OCI-LY7 (cell line): ENCODE measurements around the gene GNAO1. TPM values are rescaled to one million over a fixed set of nuclear protein-coding genes. Genes with fewer than 3 reads are reported as not detected.
A peak's percentile ranks its signal among the peaks of the same experiment; 100 is the strongest.

Experiments
- BruUV-seq: library from RNA; stranded (reverse); fragments of 400-500 nt; replicated peaks from 2 replicates; lab custom pipeline; 2021; lab: Mats Ljungman, UMichigan
- CTCF ChIA-PET: fragments of 300-600 bp; sonication (Branson Sonifier 250); formaldehyde crosslinking; loops from one replicate; lab custom pipeline; 2022; ENCODE audit warnings: antibody characterized with exemption; ENCODE audit not compliant: unreplicated experiment; lab: Charles Lee
- POLR2A ChIA-PET: fragments of 300-600 bp; sonication (Branson Sonifier 250); formaldehyde crosslinking; loops from one replicate; lab custom pipeline; 2022; ENCODE audit warnings: antibody characterized with exemption; lab: Charles Lee
- DNase-seq: peaks from one replicate; pipeline ENCODE4 v3.0.0-alpha.2; 2015; ENCODE audit warnings: low spot score
- H2AFZ ChIP-seq: fragments of 200-600 bp; sonication (generic), shearing (Covaris generic); 2 replicates; pipeline ENCODE4 v1.6.1; 2014; ENCODE audit warnings: mild to moderate bottlenecking, antibody characterized with exemption, low read length, moderate library complexity
- H3K27ac ChIP-seq: fragments of 200-600 bp; sonication (generic); 2 replicates; pipeline ENCODE4 v1.5.1; 2014; ENCODE audit warnings: mixed run types, low read depth, mild to moderate bottlenecking, moderate library complexity, low read length, inconsistent platforms; ENCODE audit not compliant: poor library complexity, severe bottlenecking
- H3K36me3 ChIP-seq: fragments of 200-600 bp; sonication (generic); 2 replicates; pipeline ENCODE4 v1.6.1; 2014; ENCODE audit warnings: mild to moderate bottlenecking, antibody characterized with exemption, low read length, moderate library complexity, mixed read lengths; ENCODE audit not compliant: insufficient read depth
- H3K4me1 ChIP-seq: fragments of 200-600 bp; sonication (generic); 2 replicates; pipeline ENCODE4 v1.5.1; 2014; ENCODE audit warnings: mild to moderate bottlenecking, low read length; ENCODE audit not compliant: insufficient read depth, poor library complexity, severe bottlenecking
- H3K4me2 ChIP-seq: fragments of 200-600 bp; sonication (generic); 2 replicates; pipeline ENCODE4 v1.6.1; 2014; ENCODE audit warnings: mild to moderate bottlenecking, low read length
- H3K4me3 ChIP-seq: fragments of 200-600 bp; sonication (generic); 2 replicates; pipeline ENCODE4 v1.5.1; 2014; ENCODE audit warnings: mild to moderate bottlenecking, low read depth, low read length; ENCODE audit not compliant: poor library complexity, severe bottlenecking
- H3K79me2 ChIP-seq: fragments of 200-600 bp; sonication (generic); 2 replicates; pipeline ENCODE4 v1.6.1; 2016; ENCODE audit warnings: low read depth, mild to moderate bottlenecking, low read length, moderate library complexity, mixed read lengths; ENCODE audit not compliant: insufficient read depth
- H3K9me2 ChIP-seq: fragments of 200-600 bp; sonication (generic); 2 replicates; pipeline ENCODE4 v1.6.1; 2016; ENCODE audit warnings: mild to moderate bottlenecking, low read length, mixed read lengths; ENCODE audit not compliant: insufficient read depth
- H3K9me3 ChIP-seq: fragments of 200-600 bp; sonication (generic); 2 replicates; pipeline ENCODE4 v1.6.1; 2014; ENCODE audit warnings: mild to moderate bottlenecking, mixed run types, low read length, mixed read lengths
- H4K20me1 ChIP-seq: fragments of 200-600 bp; sonication (generic); 2 replicates; pipeline ENCODE4 v1.6.1; 2014; ENCODE audit warnings: mild to moderate bottlenecking, antibody characterized with exemption, low read length, moderate library complexity, mixed read lengths; ENCODE audit not compliant: insufficient read depth
- EZH2phosphoT487 ChIP-seq: fragments of 200-600 bp; sonication (generic); IDR thresholded peaks from 2 replicates; pipeline ENCODE4 v1.6.1; 2018; ENCODE audit warnings: low read depth, borderline replicate concordance, mild to moderate bottlenecking, mixed run types, antibody characterized with exemption, low read length, moderate library complexity, mixed read lengths
- intact Hi-C: fragments of 100-400 bp; cut with micrococcal nuclease; formaldehyde crosslinking; loops from one replicate; pipeline ENCODE4 v1.10.0; 2022; ENCODE audit not compliant: unreplicated experiment
- total RNA-seq, 2 experiments: library from RNA; depleted of rRNA in 1 of 2; stranded (reverse); fragments of >200 nt in 1 of 2; shearing (Covaris generic) in 1 of 2; gene quantifications; 2 replicates each; pipeline ENCODE4 v1.2.3, GENCODE V29; 2014 to 2022
- TF ChIP-seq, protein P1 (sequence below): fragments of 200-600 bp; sonication (generic); conservative IDR thresholded peaks from 2 replicates; pipeline ENCODE4 v1.5.1; 2014; ENCODE audit warnings: mild to moderate bottlenecking, antibody characterized with exemption, low read length, moderate library complexity, mixed read lengths

Gene GNAO1
- total RNA-seq, 2 experiments from 2014 or later = not detected

DNA sequence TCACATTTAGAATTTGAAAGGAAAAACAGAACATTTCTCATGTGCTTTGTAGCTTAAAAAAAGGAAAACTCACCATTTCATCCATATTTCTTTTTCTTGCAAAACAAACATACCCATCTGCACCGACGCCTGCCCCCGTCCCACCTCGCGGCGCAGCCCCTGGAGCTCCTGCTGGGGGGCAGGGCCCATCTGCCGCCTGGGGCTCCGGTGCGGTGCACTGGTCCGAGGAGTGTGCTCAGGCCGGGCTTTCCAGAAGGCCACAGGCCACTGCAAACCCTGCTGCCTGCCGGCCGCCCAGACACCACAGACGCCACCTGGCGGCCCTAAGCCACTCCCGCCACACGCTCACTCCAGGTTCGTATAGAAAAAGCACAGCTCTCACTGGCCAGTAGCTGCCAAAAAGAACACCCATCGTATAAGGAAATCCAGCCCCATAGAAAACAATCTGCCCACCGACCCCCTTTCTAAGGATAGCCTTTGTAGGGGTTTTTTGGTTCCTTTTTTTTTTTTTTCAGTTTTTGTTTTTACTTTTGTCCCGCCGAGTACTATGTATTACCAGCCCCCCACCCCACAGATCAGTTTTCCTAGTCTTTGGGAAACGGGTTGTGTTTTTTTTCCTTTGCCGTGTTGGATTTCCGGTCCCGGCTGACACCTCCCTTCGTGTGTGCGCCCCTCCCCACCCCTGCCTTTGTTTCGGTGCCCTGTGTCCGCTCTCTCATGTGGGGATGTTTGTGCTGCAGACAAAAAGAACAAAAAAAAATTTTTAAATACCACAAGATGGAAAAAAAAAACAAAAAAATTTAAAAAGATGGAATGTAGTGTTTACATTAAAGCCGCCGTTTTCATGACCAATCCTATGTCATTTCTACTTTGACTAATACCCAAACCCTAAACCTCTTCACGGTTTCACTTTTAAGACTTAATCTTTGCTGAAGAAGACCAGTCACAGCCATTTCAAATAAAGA is 165.3 kb downstream of the GNAO1 start:
- DNase-seq = peak; percentile 81
- ChIA-PET CTCF (interaction anchor here (0.6 to 1.3 kb wide), 4 partner anchors 25 to 346 kb away, joined by 3 read pairs; no protein-coding TSS in a partner anchor), POLR2A (no interaction called here)
- TF ChIP-seq, protein P1, sequence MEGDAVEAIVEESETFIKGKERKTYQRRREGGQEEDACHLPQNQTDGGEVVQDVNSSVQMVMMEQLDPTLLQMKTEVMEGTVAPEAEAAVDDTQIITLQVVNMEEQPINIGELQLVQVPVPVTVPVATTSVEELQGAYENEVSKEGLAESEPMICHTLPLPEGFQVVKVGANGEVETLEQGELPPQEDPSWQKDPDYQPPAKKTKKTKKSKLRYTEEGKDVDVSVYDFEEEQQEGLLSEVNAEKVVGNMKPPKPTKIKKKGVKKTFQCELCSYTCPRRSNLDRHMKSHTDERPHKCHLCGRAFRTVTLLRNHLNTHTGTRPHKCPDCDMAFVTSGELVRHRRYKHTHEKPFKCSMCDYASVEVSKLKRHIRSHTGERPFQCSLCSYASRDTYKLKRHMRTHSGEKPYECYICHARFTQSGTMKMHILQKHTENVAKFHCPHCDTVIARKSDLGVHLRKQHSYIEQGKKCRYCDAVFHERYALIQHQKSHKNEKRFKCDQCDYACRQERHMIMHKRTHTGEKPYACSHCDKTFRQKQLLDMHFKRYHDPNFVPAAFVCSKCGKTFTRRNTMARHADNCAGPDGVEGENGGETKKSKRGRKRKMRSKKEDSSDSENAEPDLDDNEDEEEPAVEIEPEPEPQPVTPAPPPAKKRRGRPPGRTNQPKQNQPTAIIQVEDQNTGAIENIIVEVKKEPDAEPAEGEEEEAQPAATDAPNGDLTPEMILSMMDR = peak; percentile 89
- TF ChIP-seq EZH2phosphoT487 = no peak
- BruUV-seq = no TSS peak
- Histone ChIP-seq H4K20me1 (no peaks in the 10 kb centered on the region), H3K4me1 (peaks cover 11% of the 10 kb centered on the region), H2AFZ (peak overlapping the region; percentile 37; the same call in 1 of the 2 replicates), H3K36me3 (peaks cover 6% of the 10 kb centered on the region; the same call in 1 of the 2 replicates), H3K4me2 (peak overlapping the region; percentile 74), H3K27ac (no peak overlapping the region), H3K9me3 (no peaks in the 10 kb centered on the region), H3K79me2 (no peaks in the 10 kb centered on the region), H3K4me3 (peak overlapping the region; percentile 46), H3K9me2 (no peaks in the 10 kb centered on the region)
- intact Hi-C loops = loop anchor here (1.0 kb wide), 1 partner anchor 346 kb away; no protein-coding TSS in a partner anchor

DNA sequence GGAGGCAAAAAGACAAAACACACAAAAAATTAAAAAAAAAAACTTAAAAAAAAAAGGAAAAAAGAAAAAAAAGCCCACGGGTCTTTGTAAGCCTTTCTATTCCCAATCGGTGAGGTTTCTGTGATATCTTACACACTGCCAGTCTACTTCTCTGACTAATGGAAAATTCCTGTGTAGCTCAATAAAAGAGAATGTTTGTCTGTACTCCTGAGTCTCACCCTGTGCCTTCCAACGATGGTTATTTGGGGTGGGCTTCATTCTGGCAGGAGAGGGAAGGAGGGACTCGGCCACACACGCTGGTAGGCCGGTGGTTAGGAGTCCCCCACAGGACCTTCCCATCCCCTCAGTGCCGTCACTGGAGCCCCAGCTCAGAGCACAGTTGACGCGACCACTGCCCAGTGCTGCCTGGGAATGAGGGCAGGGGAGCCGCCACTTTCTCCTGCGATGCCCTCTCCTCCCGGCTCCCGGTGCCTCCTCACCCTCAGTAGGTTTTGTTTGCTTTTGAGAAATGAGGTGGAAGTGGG is 166.0 kb downstream of the GNAO1 start:
- H3K79me2 ChIP-seq = no peaks in the 10 kb centered on the region
- peak overlapping the region; percentile 74 for H3K4me2 ChIP-seq
- no peak overlapping the region for H3K27ac ChIP-seq
- H2AFZ ChIP-seq = no peak overlapping the region; the same call in 1 of the 2 replicates
- peak overlapping the region; percentile 46 for H3K4me3 ChIP-seq
- peaks cover 10% of the 10 kb centered on the region; the same call in 1 of the 2 replicates for H3K36me3 ChIP-seq
- TF ChIP-seq, protein P1 = no peak
- no peak for TF ChIP-seq EZH2phosphoT487
- ChIA-PET CTCF (interaction anchor here (1.3 kb wide), 1 partner anchor 39 kb away, joined by 3 read pairs; no protein-coding TSS in a partner anchor), POLR2A (no interaction called here)
- BruUV-seq = no TSS peak
- no peaks in the 10 kb centered on the region for H3K9me2 ChIP-seq
- H4K20me1 ChIP-seq = no peaks in the 10 kb centered on the region
- DNase-seq = no peak
- intact Hi-C loops = no loop called here
- peaks cover 11% of the 10 kb centered on the region for H3K4me1 ChIP-seq
- no peaks in the 10 kb centered on the region for H3K9me3 ChIP-seq
